OCI-LY1 (cell line): ENCODE measurements around the gene NTRK3.

Experiments used
- H2AFZ ChIP-seq: fragments of 200-600 bp; sonication (generic), shearing (Covaris generic); 2 replicates; pipeline ENCODE4 v1.6.0; 2014; ENCODE audit warnings: antibody characterized with exemption, mild to moderate bottlenecking, low read length
- H3F3A ChIP-seq: fragments of 200-600 bp; sonication (generic), shearing (Covaris generic); 2 replicates; pipeline ENCODE4 v1.6.0; 2014; ENCODE audit warnings: mild to moderate bottlenecking, antibody characterized with exemption, low read length, moderate library complexity; ENCODE audit not compliant: insufficient read depth
- H3K27ac ChIP-seq: fragments of 200-600 bp; sonication (generic); 2 replicates; pipeline ENCODE4 v1.5.1; 2014; ENCODE audit warnings: low read length, mixed run types, mild to moderate bottlenecking, low read depth; ENCODE audit not compliant: poor library complexity, severe bottlenecking
- H3K27me3 ChIP-seq: fragments of 200-600 bp; sonication (generic); 2 replicates; pipeline ENCODE4 v1.6.0; 2014; ENCODE audit warnings: antibody characterized with exemption, mild to moderate bottlenecking, low read length, moderate library complexity; ENCODE audit not compliant: insufficient read depth
- H3K36me3 ChIP-seq: fragments of 200-600 bp; sonication (generic); 2 replicates; pipeline ENCODE4 v1.6.1; 2014; ENCODE audit warnings: mild to moderate bottlenecking, antibody characterized with exemption, low read length, moderate library complexity, mixed read lengths; ENCODE audit not compliant: insufficient read depth
- H3K4me1 ChIP-seq: fragments of 200-600 bp; sonication (generic); 2 replicates; pipeline ENCODE4 v1.5.1; 2014; ENCODE audit warnings: mild to moderate bottlenecking, low read length, moderate library complexity; ENCODE audit not compliant: insufficient read depth, severe bottlenecking
- H3K4me2 ChIP-seq: fragments of 200-600 bp; sonication (generic), shearing (Covaris generic); 2 replicates; pipeline ENCODE4 v1.6.1; 2014; ENCODE audit warnings: low read length
- H3K4me3 ChIP-seq: fragments of 200-600 bp; sonication (generic); 2 replicates; pipeline ENCODE4 v1.5.1; 2014; ENCODE audit warnings: low read length, low read depth, mild to moderate bottlenecking, mixed read lengths; ENCODE audit not compliant: poor library complexity, severe bottlenecking
- H3K79me2 ChIP-seq: fragments of 200-600 bp; shearing (Covaris generic); 2 replicates; pipeline ENCODE4 v1.6.1; 2016; ENCODE audit warnings: mixed run types, low read length, mixed read lengths; ENCODE audit not compliant: insufficient read depth
- H3K9ac ChIP-seq: fragments of 200-600 bp; sonication (generic), shearing (Covaris generic); 2 replicates; pipeline ENCODE4 v1.6.1; 2014; ENCODE audit warnings: mild to moderate bottlenecking, low read length, mixed read lengths
- H3K9me2 ChIP-seq: fragments of 200-600 bp; sonication (generic), shearing (Covaris generic); 2 replicates; pipeline ENCODE4 v1.6.1; 2014; ENCODE audit warnings: low read depth, mild to moderate bottlenecking, low read length, mixed read lengths
- H3K9me3 ChIP-seq: fragments of 200-600 bp; shearing (Covaris generic); 2 replicates; pipeline ENCODE4 v1.6.1; 2014; ENCODE audit warnings: low read length, mixed read lengths
- H4K20me1 ChIP-seq: fragments of 200-600 bp; sonication (generic), shearing (Covaris generic); 2 replicates; pipeline ENCODE4 v1.6.0; 2016; ENCODE audit warnings: mild to moderate bottlenecking, low read length; ENCODE audit not compliant: insufficient read depth
- CTCF ChIP-seq: fragments of 200-600 bp; sonication (generic), shearing (Covaris generic); IDR thresholded peaks from 2 replicates; pipeline ENCODE4 v1.5.1; 2017; ENCODE audit warnings: mild to moderate bottlenecking, antibody characterized with exemption, low read length, moderate library complexity, mixed read lengths
- EZH2 ChIP-seq: fragments of 200-600 bp; sonication (generic), shearing (Covaris generic); IDR thresholded peaks from 2 replicates; pipeline ENCODE4 v1.8.0; 2017; ENCODE audit warnings: borderline replicate concordance, mixed run types, mild to moderate bottlenecking, antibody characterized with exemption, low read length, moderate library complexity, mixed read lengths

The NTRK3 gene

GRCh38 chr15:88069561-88069960 lies 187.0 kb downstream of the NTRK3 start:
- no peak for TF ChIP-seq EZH2
- no peak for TF ChIP-seq CTCF
- H3K9me3 ChIP-seq = no peaks in the 10 kb centered on the region
- H3K9me2 ChIP-seq = no peaks in the 10 kb centered on the region
- H3F3A ChIP-seq = no peaks in the 10 kb centered on the region
- H3K9ac ChIP-seq = no peak overlapping the region
- no peak overlapping the region for H3K27ac ChIP-seq
- no peaks in the 10 kb centered on the region for H3K27me3 ChIP-seq
- H3K4me1 ChIP-seq = no peaks in the 10 kb centered on the region
- H3K36me3 ChIP-seq = no peaks in the 10 kb centered on the region
- no peaks in the 10 kb centered on the region for H4K20me1 ChIP-seq
- H3K79me2 ChIP-seq = no peaks in the 10 kb centered on the region
- H2AFZ ChIP-seq = no peak overlapping the region
- H3K4me2 ChIP-seq = no peak overlapping the region
- H3K4me3 ChIP-seq = no peak overlapping the region

GRCh38 chr15:88067331-88067685 lies 189.2 kb downstream of the NTRK3 start:
- H4K20me1 ChIP-seq = no peaks in the 10 kb centered on the region
- H3K4me1 ChIP-seq = no peaks in the 10 kb centered on the region
- H3F3A ChIP-seq = no peaks in the 10 kb centered on the region
- H3K9me2 ChIP-seq = no peaks in the 10 kb centered on the region
- no peaks in the 10 kb centered on the region for H3K27me3 ChIP-seq
- no peaks in the 10 kb centered on the region for H3K79me2 ChIP-seq
- H3K36me3 ChIP-seq = no peaks in the 10 kb centered on the region
- H3K9me3 ChIP-seq = no peaks in the 10 kb centered on the region
- H2AFZ ChIP-seq = no peak overlapping the region
- no peak overlapping the region for H3K27ac ChIP-seq
- TF ChIP-seq EZH2 (no peak), CTCF (no peak)
- no peak overlapping the region for H3K4me3 ChIP-seq
- no peak overlapping the region for H3K4me2 ChIP-seq
- H3K9ac ChIP-seq = no peak overlapping the region

- H3K9me2 ChIP-seq = no peaks in the 10 kb centered on the region
- no peak overlapping the region for H3K4me3 ChIP-seq
- no peaks in the 10 kb centered on the region for H3K27me3 ChIP-seq
- no peak overlapping the region for H3K4me2 ChIP-seq
- H3K9ac ChIP-seq = no peak overlapping the region
- H3K79me2 ChIP-seq = no peaks in the 10 kb centered on the region
- no peaks in the 10 kb centered on the region for H3K4me1 ChIP-seq
- H3K36me3 ChIP-seq = no peaks in the 10 kb centered on the region
- H3F3A ChIP-seq = no peaks in the 10 kb centered on the region
- H3K27ac ChIP-seq = no peak overlapping the region
- no peak overlapping the region for H2AFZ ChIP-seq
- TF ChIP-seq CTCF = no peak
- no peak for TF ChIP-seq EZH2
- H3K9me3 ChIP-seq = no peaks in the 10 kb centered on the region
- H4K20me1 ChIP-seq = no peaks in the 10 kb centered on the region
Measured at GRCh38 chr15:88066636-88067330, 189.8 kb downstream of the NTRK3 start.
